ENCODE results near the gene LPP. TPM values are rescaled to one million over a fixed set of nuclear protein-coding genes. Genes with fewer than 3 reads are reported as not detected.

LPP gene
- total and polyA plus RNA-seq, 2 of the 4 experiments (the other 2 are of a cell fraction) = 16.0 to 130 TPM

DNA sequence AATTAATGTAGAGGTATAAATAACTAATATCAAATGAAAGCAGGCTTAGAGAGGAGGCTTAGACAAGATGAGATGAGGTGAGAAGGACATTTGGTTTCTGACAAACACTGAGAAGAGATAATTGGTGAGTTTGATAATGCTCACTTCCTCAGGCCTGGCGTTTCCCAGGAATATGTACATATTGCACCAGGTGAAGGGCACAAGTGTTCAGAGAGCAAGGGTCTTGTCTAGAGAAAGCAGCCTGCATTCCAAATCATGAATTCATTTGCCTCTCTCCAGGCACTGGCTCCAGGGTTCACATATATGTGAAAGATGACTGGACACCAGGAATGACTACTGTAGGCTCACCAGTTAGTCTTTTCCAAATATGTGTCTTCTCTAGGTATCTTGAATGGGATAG, 48.0 kb upstream of the LPP start:
- dilution Hi-C loops (cut with HindIII; ENCODE audit: low sequenced_read_pairs, unreplicated experiment) = no loop called here
- Histone ChIP-seq H3K27ac (ENCODE audit: insufficient read depth, low read length) (no peak overlapping the region), H2BK15ac (ENCODE audit: low read depth, low read length) (no peak overlapping the region), H2AK9ac (replicated peaks; ENCODE audit: low read depth, low read length, poor library complexity) (no peak overlapping the region), H3K18ac (ENCODE audit: low read depth, low read length) (no peak overlapping the region), H3K4ac (ENCODE audit: low read depth, low read length) (no peak overlapping the region), H3K36me3 (ENCODE audit: control insufficient read depth, insufficient read depth, low read length) (no peaks in the 10 kb centered on the region), H3K27me3 (ENCODE audit: control insufficient read depth, insufficient read depth, low read length) (peaks cover 2% of the 10 kb centered on the region; the same call in 1 of the 2 replicates), H4K20me1 (ENCODE audit: insufficient read depth, low read length) (no peaks in the 10 kb centered on the region), H2BK5ac (ENCODE audit: low read depth, low read length, poor library complexity, severe bottlenecking) (no peak overlapping the region), H4K91ac (ENCODE audit: insufficient read depth, low read depth, low read length) (no peak overlapping the region), H3K14ac (replicated peaks; ENCODE audit: low read depth, low read length) (no peak overlapping the region), H3K9ac (ENCODE audit: low read depth, low read length) (no peak overlapping the region), H3K56ac (ENCODE audit: extremely low read depth, insufficient read depth, low read length) (no peak overlapping the region), H3K4me1 (ENCODE audit: control insufficient read depth, insufficient read depth, low read length) (0 out of 2 replicates have a peak, but pooled peaks cover 2% of the 10 kb centered on the region), H4K8ac (ENCODE audit: low read depth in 2 of 2, low read length in 2 of 2) (no peak overlapping the region), H2AK5ac (ENCODE audit: low read depth, low read length) (no peak overlapping the region), H2BK20ac (ENCODE audit: low read depth, low read length) (no peak overlapping the region), H3K23ac (ENCODE audit: low read depth, low read length) (no peak overlapping the region), H3K9me1 (ENCODE audit: insufficient read depth, low read length) (no peaks in the 10 kb centered on the region), H4K5ac (ENCODE audit: low read depth, low read length) (no peak overlapping the region), H3K79me1 (ENCODE audit: low read depth in 1 of 2, low read length in 2 of 2) (no peaks in the 10 kb centered on the region), H3K4me3 (ENCODE audit: insufficient read depth, low read depth, low read length) (no peak overlapping the region), H3K9me3 (ENCODE audit: control insufficient read depth, insufficient read depth, low read length) (peaks cover under 1% of the 10 kb centered on the region; the same call in 1 of the 2 replicates), H3K4me2 (ENCODE audit: low read depth, low read length) (no peak overlapping the region), H2AFZ (replicated peaks; ENCODE audit: low read length, poor library complexity) (no peak overlapping the region), H2BK120ac (ENCODE audit: low read depth, low read length) (no peak overlapping the region)
- BruUV-seq (replicated peaks) = no TSS peak
- ChIA-PET POLR2A (ENCODE audit: unreplicated experiment) (no interaction called here), CTCF (interaction anchor here (0.6 kb wide), 1 partner anchor 992 kb away, joined by 3 read pairs; no protein-coding TSS in a partner anchor)
- TF ChIP-seq CHD1 (IDR thresholded peaks at IDR 0.05; ENCODE audit: low read depth, low read length) = no peak
- no peak for TF ChIP-seq SMC3 (IDR thresholded peaks at IDR 0.05; ENCODE audit: low read depth, low read length)
- TF ChIP-seq RCOR1 (IDR thresholded peaks at IDR 0.05; ENCODE audit: insufficient replicate concordance, low read length) = no peak
- no peak for TF ChIP-seq NFE2L2 (IDR thresholded peaks at IDR 0.05; ENCODE audit: low read depth, low read length)
- TF ChIP-seq RFX5 (IDR thresholded peaks at IDR 0.05; ENCODE audit: low read depth, low read length) = no peak
- intact Hi-C loops (cut with micrococcal nuclease) = no loop called here
- DNase-seq (no peak), ATAC-seq (ENCODE audit: low read depth) (no peak)
- in situ Hi-C loops (cut with MboI; ENCODE audit: low sequenced_read_pairs) = no loop called here
- no CpG with 5 or more reads among the region's 1 CpG for WGBS, 2 experiments (ENCODE audit: extremely low coverage in 2 of 2, insufficient read length in 1 of 2)
